NB4 (cell line): Measurements from ENCODE around the gene BMPR1B.

ENCODE experiments used
- DNase-seq: peaks from one replicate; pipeline ENCODE4 v3.0.0; 2010; ENCODE audit warnings: low read depth
- H3K4me3 ChIP-seq: one replicate; pipeline ENCODE4 v1.5.1; 2011; ENCODE audit warnings: mild to moderate bottlenecking, low read depth, low read length, moderate library complexity
- MYC ChIP-seq: IDR thresholded peaks from 2 replicates; pipeline ENCODE4 v1.6.1; 2011; ENCODE audit warnings: low read depth, low read length
- POLR2A ChIP-seq: IDR thresholded peaks from 2 replicates; pipeline ENCODE4 v1.6.1; 2011; ENCODE audit warnings: mild to moderate bottlenecking; ENCODE audit not compliant: insufficient read length; ENCODE audit errors: extremely low read depth
- TF ChIP-seq, protein P1 (sequence below): IDR thresholded peaks from 2 replicates; pipeline ENCODE4 v1.6.1; 2011; ENCODE audit warnings: low read depth, low read length
- TF ChIP-seq, protein P2 (sequence below): IDR thresholded peaks from one replicate; pipeline ENCODE4 v1.5.1; 2012; ENCODE audit warnings: low read depth, low read length

The BMPR1B gene

DNA sequence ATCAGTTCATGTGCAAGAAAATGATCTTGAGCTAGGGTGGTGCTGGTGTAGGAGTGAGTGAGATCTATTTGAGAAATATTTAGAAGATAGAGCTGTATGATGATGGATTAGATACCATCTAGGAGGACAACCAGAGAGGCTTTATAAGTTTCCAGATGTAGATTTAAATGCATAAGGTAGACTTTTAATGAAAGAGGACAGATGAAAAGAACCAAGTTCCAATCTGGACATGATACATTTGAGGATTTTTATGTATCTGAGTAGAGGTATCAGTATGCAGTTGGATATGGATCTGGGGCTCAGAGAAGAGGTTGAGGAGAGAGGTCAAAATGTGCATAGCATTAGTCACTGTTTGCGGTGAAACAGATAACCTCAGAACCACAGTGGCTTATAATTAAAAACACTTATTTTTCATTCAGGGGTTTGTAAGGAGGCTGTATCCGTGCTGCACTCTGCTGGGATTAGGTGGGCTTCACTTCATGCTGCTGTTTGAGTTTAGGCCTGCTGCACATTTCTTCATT, 348.7 kb downstream of the BMPR1B start:
- H3K4me3 ChIP-seq = no peak overlapping the region
- TF ChIP-seq POLR2A = no peak
- TF ChIP-seq, protein P1, sequence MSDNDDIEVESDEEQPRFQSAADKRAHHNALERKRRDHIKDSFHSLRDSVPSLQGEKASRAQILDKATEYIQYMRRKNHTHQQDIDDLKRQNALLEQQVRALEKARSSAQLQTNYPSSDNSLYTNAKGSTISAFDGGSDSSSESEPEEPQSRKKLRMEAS = no peak
- no peak for TF ChIP-seq MYC
- DNase-seq = no peak

DNA sequence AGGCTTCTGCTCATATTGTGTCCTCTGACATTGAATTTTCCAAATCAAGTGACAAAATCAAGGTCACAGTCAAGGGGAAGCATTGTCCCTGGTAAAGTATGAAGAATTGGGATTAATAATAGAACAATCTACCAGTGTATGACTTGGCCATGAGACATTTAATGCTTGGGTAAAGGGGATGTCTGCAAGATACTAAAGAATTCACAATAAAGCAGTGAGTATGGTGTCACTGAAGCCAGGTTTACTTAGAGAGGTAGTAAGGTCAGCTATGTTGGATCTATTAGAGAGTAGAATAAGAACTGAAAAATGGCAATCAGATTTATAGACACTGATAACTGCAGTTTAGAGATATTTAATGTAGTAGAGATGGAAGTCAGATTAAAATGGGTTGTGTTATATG, 349.2 kb downstream of the BMPR1B start:
- H3K4me3 ChIP-seq = no peak overlapping the region
- no peak for DNase-seq
- no peak for TF ChIP-seq MYC
- TF ChIP-seq POLR2A = no peak
- TF ChIP-seq, protein P1 = no peak
- TF ChIP-seq, protein P2, sequence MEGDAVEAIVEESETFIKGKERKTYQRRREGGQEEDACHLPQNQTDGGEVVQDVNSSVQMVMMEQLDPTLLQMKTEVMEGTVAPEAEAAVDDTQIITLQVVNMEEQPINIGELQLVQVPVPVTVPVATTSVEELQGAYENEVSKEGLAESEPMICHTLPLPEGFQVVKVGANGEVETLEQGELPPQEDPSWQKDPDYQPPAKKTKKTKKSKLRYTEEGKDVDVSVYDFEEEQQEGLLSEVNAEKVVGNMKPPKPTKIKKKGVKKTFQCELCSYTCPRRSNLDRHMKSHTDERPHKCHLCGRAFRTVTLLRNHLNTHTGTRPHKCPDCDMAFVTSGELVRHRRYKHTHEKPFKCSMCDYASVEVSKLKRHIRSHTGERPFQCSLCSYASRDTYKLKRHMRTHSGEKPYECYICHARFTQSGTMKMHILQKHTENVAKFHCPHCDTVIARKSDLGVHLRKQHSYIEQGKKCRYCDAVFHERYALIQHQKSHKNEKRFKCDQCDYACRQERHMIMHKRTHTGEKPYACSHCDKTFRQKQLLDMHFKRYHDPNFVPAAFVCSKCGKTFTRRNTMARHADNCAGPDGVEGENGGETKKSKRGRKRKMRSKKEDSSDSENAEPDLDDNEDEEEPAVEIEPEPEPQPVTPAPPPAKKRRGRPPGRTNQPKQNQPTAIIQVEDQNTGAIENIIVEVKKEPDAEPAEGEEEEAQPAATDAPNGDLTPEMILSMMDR = no peak

DNA sequence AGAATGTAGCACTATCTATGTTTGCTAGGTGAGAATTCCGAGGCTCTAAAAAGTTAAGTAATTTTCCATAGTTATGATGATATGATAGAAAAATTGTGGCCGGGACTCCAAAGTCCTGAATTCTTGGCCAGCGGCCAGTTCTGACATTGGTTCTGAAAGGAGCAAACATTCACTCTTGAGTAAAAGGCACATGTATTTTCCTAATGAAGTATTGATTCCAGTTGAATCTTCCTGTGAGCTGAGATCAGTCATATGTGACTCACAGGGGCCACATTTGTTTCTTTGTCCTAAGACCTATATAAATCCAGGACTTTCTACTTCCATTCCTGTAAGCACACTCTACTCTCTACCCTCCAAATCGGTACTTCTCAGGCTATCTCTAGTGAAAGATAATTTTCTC, 349.9 kb downstream of the BMPR1B start:
- TF ChIP-seq MYC = no peak
- TF ChIP-seq, protein P1 = no peak
- no peak for TF ChIP-seq POLR2A
- TF ChIP-seq, protein P2 = no peak
- H3K4me3 ChIP-seq = no peak overlapping the region
- no peak for DNase-seq

DNA sequence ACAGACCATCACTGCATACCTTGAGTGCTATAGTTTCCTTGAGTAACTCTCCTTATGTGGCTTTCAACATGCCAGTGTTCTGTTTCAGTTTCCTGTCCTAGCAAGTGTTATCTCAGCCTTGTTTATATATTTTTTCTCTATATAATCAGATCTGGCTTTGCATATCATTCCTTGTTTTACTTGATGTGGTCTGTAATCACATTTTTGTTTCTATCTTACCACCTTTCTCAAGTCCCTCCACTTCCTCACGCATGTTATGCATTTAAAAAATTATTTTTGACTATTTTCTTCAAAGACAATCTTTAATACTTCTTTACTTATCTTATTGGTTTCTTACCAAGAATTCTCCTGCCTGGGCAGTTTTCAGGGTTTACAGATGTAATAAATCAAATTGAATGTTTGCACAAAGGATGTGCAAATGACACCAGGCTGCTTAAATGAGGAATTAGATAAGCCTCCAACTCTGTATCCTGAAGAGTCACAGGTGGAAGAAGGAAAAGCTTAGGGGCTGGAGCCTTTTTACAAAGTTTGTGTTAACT, 351.2 kb downstream of the BMPR1B start:
- no peak for DNase-seq
- TF ChIP-seq, protein P2 = no peak
- TF ChIP-seq, protein P1 = no peak
- TF ChIP-seq POLR2A = no peak
- no peak for TF ChIP-seq MYC
- no peak overlapping the region for H3K4me3 ChIP-seq

DNA sequence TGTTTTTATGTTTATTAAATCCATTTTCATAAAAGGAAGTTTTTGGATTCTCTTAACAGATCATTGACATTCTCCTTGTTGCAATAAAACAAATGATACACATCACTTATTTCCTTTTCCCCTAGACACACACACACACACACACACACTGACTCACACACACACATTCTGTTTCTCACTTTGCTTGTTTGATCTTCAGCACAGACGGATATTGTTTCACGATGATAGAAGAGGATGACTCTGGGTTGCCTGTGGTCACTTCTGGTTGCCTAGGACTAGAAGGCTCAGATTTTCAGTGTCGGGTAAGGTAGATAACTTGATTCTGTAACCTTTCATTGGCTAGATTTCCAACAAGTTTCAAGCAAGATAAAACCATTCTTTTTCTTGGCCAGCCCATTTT, 356.8 kb downstream of the BMPR1B start:
- no peak for DNase-seq
- H3K4me3 ChIP-seq = no peak overlapping the region
- TF ChIP-seq POLR2A = no peak
- TF ChIP-seq, protein P1 = no peak
- no peak for TF ChIP-seq MYC
- TF ChIP-seq, protein P2 = no peak

DNA sequence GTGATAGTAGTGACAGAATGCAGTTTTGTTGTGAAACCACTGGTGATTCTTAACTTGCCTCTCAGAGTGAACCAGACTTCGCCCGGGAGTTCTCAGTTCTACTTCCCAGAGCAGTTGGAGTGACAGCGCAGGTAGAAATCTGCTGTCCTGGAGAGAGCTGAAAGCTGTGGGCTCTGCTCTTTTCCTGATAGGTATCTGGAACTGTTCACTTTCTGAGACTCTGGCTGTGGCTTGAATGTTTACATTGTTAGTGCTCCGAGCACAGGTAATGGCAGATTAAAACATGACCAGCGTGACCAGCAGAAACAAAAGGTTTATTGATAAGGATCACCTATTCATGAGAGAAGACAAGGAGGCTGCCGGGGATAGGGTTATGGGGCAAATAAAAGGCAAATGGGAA, 360.7 kb downstream of the BMPR1B start:
- DNase-seq = no peak
- TF ChIP-seq POLR2A = no peak
- H3K4me3 ChIP-seq = no peak overlapping the region

DNA sequence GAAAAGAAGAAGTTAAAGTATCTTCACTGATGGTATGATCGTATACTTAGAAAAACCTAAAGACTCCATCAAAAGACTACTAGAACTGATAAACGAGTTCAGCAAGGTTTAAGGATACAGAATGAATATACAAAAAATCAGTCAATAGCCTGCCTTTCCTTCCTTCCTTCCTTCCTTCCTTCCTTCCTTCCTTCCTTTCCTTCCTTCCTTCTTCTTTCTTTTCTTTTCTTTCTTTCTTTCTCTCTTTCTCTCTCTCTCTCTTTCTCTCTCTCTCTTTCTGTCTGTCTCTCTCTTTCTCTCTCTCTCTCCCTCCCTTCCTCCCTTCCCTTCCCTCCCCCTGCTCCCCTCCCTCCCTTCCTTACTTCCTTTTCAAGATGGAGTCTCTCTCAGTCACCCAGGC, 362.7 kb downstream of the BMPR1B start:
- no peak for DNase-seq
- TF ChIP-seq MYC = no peak
- TF ChIP-seq, protein P1 = no peak
- TF ChIP-seq, protein P2 = no peak
- no peak for TF ChIP-seq POLR2A
- H3K4me3 ChIP-seq = no peak overlapping the region
